ENCODE results near the gene ABL2.
"Not testable (repeated sequence)": the region's sequence is repeated elsewhere in the genome, so short reads cannot be mapped to it uniquely, and the experiment has no call there.

The ABL2 gene

GRCh38 chr1:179229214-179230140 lies at the start of gene ABL2:
Gene ABL2, minus strand, starts transcription at chr1:179229677. Its CDS starts 280 bp downstream, at chr1:179229397.
- DNase-seq (ENCODE audit: low read depth), result no peak

GRCh38 chr1:179278920-179279319 lies 49.4 kb upstream of the ABL2 start:
- DNase-seq (ENCODE audit: low read depth), result no peak

GRCh38 chr1:179274424-179274823 lies 44.9 kb upstream of the ABL2 start:
- DNase-seq (ENCODE audit: low read depth), result not testable (repeated sequence)

- DNase-seq (ENCODE audit: low read depth), result no peak
Observed at GRCh38 chr1:179269071-179269470, 39.6 kb upstream of the ABL2 start.

- DNase-seq (ENCODE audit: low read depth), result no peak
Observed at GRCh38 chr1:179264507-179264906, 35.0 kb upstream of the ABL2 start.

- no peak for DNase-seq (ENCODE audit: low read depth)
Observed at GRCh38 chr1:179263121-179263520, 33.6 kb upstream of the ABL2 start.

GRCh38 chr1:179262183-179262582 lies 32.7 kb upstream of the ABL2 start:
- no peak for DNase-seq (ENCODE audit: low read depth)

- no peak for DNase-seq (ENCODE audit: low read depth)
Observed at GRCh38 chr1:179253286-179253972, 24.0 kb upstream of the ABL2 start.

- DNase-seq (ENCODE audit: low read depth), result no peak
Observed at GRCh38 chr1:179252606-179253005, 23.1 kb upstream of the ABL2 start.

GRCh38 chr1:179251675-179252074 lies 22.2 kb upstream of the ABL2 start:
- no peak for DNase-seq (ENCODE audit: low read depth)

GRCh38 chr1:179247923-179248322 lies 18.4 kb upstream of the ABL2 start:
- DNase-seq (ENCODE audit: low read depth), result no peak

GRCh38 chr1:179245426-179245825 lies 15.9 kb upstream of the ABL2 start:
- DNase-seq (ENCODE audit: low read depth), result not testable (repeated sequence)

GRCh38 chr1:179241530-179242097 lies 12.1 kb upstream of the ABL2 start:
- no peak for DNase-seq (ENCODE audit: low read depth)

- DNase-seq (ENCODE audit: low read depth), result no peak
Observed at GRCh38 chr1:179237222-179237621, 7.7 kb upstream of the ABL2 start.

GRCh38 chr1:179234863-179235262 lies 5.4 kb upstream of the ABL2 start:
- no peak for DNase-seq (ENCODE audit: low read depth)

- no peak for DNase-seq (ENCODE audit: low read depth)
Observed at GRCh38 chr1:179231923-179232322, 2.4 kb upstream of the ABL2 start.

- no peak for DNase-seq (ENCODE audit: low read depth)
Observed at GRCh38 chr1:179230721-179231120, 1.2 kb upstream of the ABL2 start.

- no peak for DNase-seq (ENCODE audit: low read depth)
Observed at GRCh38 chr1:179230251-179230650, 774 bp upstream of the ABL2 start.

- no peak for DNase-seq (ENCODE audit: low read depth)
Observed at GRCh38 chr1:179228783-179229213, 679 bp downstream of the ABL2 start.

GRCh38 chr1:179226738-179227137 lies 2.7 kb downstream of the ABL2 start:
- DNase-seq (ENCODE audit: low read depth), result no peak

- DNase-seq (ENCODE audit: low read depth), result not testable (repeated sequence)
Observed at GRCh38 chr1:179224466-179224865, 5.0 kb downstream of the ABL2 start.

GRCh38 chr1:179221121-179221520 lies 8.4 kb downstream of the ABL2 start:
- not testable (repeated sequence) for DNase-seq (ENCODE audit: low read depth)
